GM23338 (cell line): ENCODE data around the gene PRXL2C.

Experiments
- CTCF ChIP-seq, 2 experiments: fragments of 200-600 bp in 1 of 2; sonication (generic) in 1 of 2; conservative IDR thresholded peaks; 2 replicates each; pipeline versions ENCODE4 v1.5.1 to v1.6.1; 2016 to 2017; ENCODE audit warnings: antibody characterized with exemption in 2 of 2, low read depth in 2 of 2, mild to moderate bottlenecking in 2 of 2, moderate library complexity in 1 of 2
- EZH2 ChIP-seq: fragments of 200-600 bp; sonication (generic); IDR thresholded peaks from one replicate; pipeline ENCODE4 v1.8.0; 2017; ENCODE audit warnings: antibody characterized with exemption, mild to moderate bottlenecking, low read depth; ENCODE audit not compliant: unreplicated experiment
- POLR2AphosphoS5 ChIP-seq: IDR thresholded peaks from 2 replicates; pipeline ENCODE4 v1.6.1; 2016; ENCODE audit warnings: antibody characterized with exemption, low read depth
- REST ChIP-seq: IDR thresholded peaks from one replicate; pipeline ENCODE4 v1.6.1; 2018; ENCODE audit warnings: antibody characterized with exemption; ENCODE audit not compliant: unreplicated experiment
- ZNF331 ChIP-seq: fragments of 250-450 bp; sonication (Bioruptor Pico); IDR thresholded peaks from 2 replicates; pipeline ENCODE4 v1.5.0; 2020; ENCODE audit warnings: low read depth, mild to moderate bottlenecking, moderate library complexity

- TF ChIP-seq CTCF (conservative IDR thresholded peaks at IDR 0.05; ENCODE audit: low read depth in 2 of 2) (no peak), POLR2AphosphoS5 (no peak), EZH2 (no peak), ZNF331 (CRISPR knock-in tag) (no peak), REST (no peak)
Measured at GRCh38 chr9:96655198-96655851, at the start of gene PRXL2C.
